Esophagus squamous epithelium (tissue), 5 donors: ENCODE results near the gene SRF. TPM values are rescaled to one million over a fixed set of nuclear protein-coding genes. Genes with fewer than 3 reads are reported as not detected.

Experiments
- DNase-seq: peaks from one replicate; lab custom pipeline; 2025; lab: John Stamatoyannopoulos, UW
- H3K27ac ChIP-seq, 4 donors: fragments of 200-600 bp; sonication (generic); one replicate each; pipeline ENCODE4 v1.5.1; 2016 to 2019; ENCODE audit warnings: mild to moderate bottlenecking in 1 of 4
- H3K27me3 ChIP-seq, 4 donors: fragments of 200-600 bp; sonication (generic); 1 replicate in 3 of 4; 2 replicates in 1 of 4; pipeline versions ENCODE4 v1.5.1 to v1.6.0; 2017 to 2021; ENCODE audit warnings: antibody characterized with exemption in 1 of 4
- H3K36me3 ChIP-seq, 3 donors: fragments of 200-600 bp; sonication (generic); one replicate each; pipeline ENCODE4 v1.5.1; 2016 to 2019
- H3K4me1 ChIP-seq, 3 donors: fragments of 200-600 bp; sonication (generic); one replicate each; pipeline ENCODE4 v1.5.1; 2017 to 2019
- H3K4me3 ChIP-seq, 4 donors: fragments of 200-600 bp; sonication (generic); 1 replicate in 3 of 4; 2 replicates in 1 of 4; pipeline ENCODE4 v1.5.1; 2016 to 2019; ENCODE audit warnings: mild to moderate bottlenecking in 2 of 4, moderate library complexity in 1 of 4
- H3K9me3 ChIP-seq, 3 donors: fragments of 200-600 bp; sonication (generic); one replicate each; pipeline ENCODE4 v1.5.1; 2016 to 2019
- POLR2A ChIP-seq, 4 donors: fragments of 450-650 bp; IDR thresholded peaks; one replicate each; pipeline ENCODE4 v1.6.1; 2017; ENCODE audit warnings: antibody characterized with exemption in 4 of 4, mild to moderate bottlenecking in 4 of 4, moderate library complexity in 3 of 4
- WGBS, 2 donors: methylation state at CpG; one replicate each; pipeline ENCODE4 v1.1.5; 2018; 5-methylcytosine and 5-hydroxymethylcytosine counted together
- intact Hi-C: fragments of 100-400 bp; cut with DNase I; formaldehyde crosslinking; loops from one replicate; pipeline ENCODE4 v1.15.0; 2022
- total RNA-seq, 4 donors: library from RNA; depleted of rRNA; stranded (reverse); fragments of >200 nt; gene quantifications; one replicate each; pipeline ENCODE4 v1.1.0, GENCODE V29; 2016
- TF ChIP-seq, protein P1 (sequence below), 6 experiments: fragments of 450-650 bp in 4 of 6; fragments of 200-600 bp in 2 of 6; sonication (generic) in 2 of 6; IDR thresholded peaks; one replicate each; pipeline ENCODE4 v1.5.1; 2016 to 2019; ENCODE audit warnings: antibody characterized with exemption in 6 of 6, mild to moderate bottlenecking in 4 of 6, moderate library complexity in 4 of 6
- donor health status: DM: yes; HTN: yes; CAD: no.

The SRF gene
- total RNA-seq, 4 donors from 2014 or later: 22.0 to 38.9 (median 35.3) TPM

DNA sequence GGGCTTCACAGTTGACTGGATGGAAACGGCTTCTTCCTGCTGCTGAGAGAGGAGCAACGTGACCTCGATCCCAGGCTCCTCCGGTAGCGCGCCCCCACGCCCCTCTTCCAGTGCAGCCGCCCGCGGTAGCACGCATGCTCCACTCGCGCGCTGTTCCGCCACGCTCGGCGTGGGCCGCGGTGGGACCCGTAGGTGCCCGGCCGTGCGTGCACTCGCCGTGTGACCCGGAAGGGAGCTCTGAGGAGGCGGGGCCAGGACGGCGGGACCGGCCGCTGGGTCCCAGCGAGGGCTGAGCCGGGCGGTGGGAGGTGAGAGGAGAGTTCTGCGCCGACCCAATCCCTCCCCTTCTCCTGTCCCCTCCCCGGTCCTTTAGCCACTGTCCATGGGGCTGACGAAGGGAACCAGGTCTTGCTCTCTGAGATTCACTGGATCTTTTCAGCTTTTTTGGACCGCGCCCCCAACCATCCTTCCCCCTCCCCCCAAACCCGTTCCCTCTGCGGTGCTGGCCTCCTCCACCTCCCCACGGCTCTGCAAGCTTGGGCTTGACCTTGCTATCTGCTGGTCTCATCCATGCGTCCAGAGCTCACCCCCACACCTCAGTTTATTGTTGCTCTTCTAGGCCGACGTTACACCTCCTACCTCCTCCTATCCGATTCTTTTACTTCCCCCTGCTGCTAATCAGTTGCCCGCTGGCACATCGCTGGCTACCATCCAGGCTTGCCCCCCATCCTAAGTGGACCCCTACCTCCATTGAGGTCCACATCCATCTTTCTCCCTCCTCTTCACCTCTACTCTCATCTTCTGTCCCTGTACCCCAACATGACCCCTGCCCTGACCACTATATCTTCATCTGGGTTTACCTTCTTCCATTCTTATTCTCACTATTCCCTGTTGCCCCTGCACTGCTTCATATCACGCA lies 11.1 kb downstream of the SRF start, which contains the start of gene CUL9:
CUL9 (plus strand) TSS at position 255 of the 919 bp plus-strand sequence. CDS start 2,115 bp downstream, outside the sequence.
- peaks cover 5 to 59% (median 35%) of the 10 kb centered on the region in 3 donors for H3K4me1 ChIP-seq
- peak within 1 kb of the TSS; percentile 72 to 92 (median 88) for H3K27ac ChIP-seq
- no peaks in the 10 kb centered on the region for H3K9me3 ChIP-seq
- peak; percentile 34 for DNase-seq
- H3K4me3 ChIP-seq: peak within 1 kb of the TSS; percentile 53 to 87 (median 80)
- peak in 3 of 4 donors; percentile 44 to 81 (median 61) for TF ChIP-seq POLR2A (IDR thresholded peaks at IDR 0.05)
- TF ChIP-seq, protein P1, sequence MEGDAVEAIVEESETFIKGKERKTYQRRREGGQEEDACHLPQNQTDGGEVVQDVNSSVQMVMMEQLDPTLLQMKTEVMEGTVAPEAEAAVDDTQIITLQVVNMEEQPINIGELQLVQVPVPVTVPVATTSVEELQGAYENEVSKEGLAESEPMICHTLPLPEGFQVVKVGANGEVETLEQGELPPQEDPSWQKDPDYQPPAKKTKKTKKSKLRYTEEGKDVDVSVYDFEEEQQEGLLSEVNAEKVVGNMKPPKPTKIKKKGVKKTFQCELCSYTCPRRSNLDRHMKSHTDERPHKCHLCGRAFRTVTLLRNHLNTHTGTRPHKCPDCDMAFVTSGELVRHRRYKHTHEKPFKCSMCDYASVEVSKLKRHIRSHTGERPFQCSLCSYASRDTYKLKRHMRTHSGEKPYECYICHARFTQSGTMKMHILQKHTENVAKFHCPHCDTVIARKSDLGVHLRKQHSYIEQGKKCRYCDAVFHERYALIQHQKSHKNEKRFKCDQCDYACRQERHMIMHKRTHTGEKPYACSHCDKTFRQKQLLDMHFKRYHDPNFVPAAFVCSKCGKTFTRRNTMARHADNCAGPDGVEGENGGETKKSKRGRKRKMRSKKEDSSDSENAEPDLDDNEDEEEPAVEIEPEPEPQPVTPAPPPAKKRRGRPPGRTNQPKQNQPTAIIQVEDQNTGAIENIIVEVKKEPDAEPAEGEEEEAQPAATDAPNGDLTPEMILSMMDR (IDR thresholded peaks at IDR 0.05): peak in 1 of 6 experiments; percentile 37
- intact Hi-C loops: no loop called here
- H3K36me3 ChIP-seq: peaks cover 8 to 67% (median 20%) of the 10 kb centered on the region in 3 donors
- no peaks in the 10 kb centered on the region for H3K27me3 ChIP-seq
- WGBS, 2 donors: 2 to 3% methylated on average over 17 to 18 of the region's 51 CpGs

DNA sequence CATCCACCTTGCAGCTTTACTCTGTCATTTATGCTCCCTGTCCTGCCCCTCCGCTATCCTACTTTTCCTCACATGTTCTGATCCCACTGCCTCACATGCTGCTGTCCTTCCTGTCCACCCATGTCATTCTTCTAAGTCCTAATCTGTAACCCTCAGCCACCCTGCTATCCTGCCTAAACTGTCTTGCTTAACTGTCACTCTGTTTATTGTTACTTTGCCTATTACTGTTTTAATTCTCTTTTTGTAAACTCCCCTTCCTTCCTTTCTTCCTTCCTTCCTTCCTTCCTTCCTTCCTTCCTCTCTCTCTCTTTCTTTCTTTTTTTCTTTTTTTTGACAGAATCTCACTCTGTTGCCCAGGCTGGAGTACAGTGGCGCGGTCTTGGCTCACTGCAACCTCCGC lies 12.4 kb downstream of the SRF start:
- 98 to 99% methylated on average over 4 of the region's 4 CpGs for WGBS, 2 donors
- Histone ChIP-seq H3K4me1 (peaks cover 7 to 71% (median 37%) of the 10 kb centered on the region in 3 donors), H3K4me3 (no peak overlapping the region), H3K9me3 (no peaks in the 10 kb centered on the region), H3K27ac (no peak overlapping the region), H3K27me3 (no peaks in the 10 kb centered on the region), H3K36me3 (peaks cover 8 to 67% (median 19%) of the 10 kb centered on the region in 3 donors)
- intact Hi-C loops: no loop called here
- TF ChIP-seq, protein P1 (IDR thresholded peaks at IDR 0.05): no peak
- no peak for TF ChIP-seq POLR2A (IDR thresholded peaks at IDR 0.05)
- DNase-seq: no peak

DNA sequence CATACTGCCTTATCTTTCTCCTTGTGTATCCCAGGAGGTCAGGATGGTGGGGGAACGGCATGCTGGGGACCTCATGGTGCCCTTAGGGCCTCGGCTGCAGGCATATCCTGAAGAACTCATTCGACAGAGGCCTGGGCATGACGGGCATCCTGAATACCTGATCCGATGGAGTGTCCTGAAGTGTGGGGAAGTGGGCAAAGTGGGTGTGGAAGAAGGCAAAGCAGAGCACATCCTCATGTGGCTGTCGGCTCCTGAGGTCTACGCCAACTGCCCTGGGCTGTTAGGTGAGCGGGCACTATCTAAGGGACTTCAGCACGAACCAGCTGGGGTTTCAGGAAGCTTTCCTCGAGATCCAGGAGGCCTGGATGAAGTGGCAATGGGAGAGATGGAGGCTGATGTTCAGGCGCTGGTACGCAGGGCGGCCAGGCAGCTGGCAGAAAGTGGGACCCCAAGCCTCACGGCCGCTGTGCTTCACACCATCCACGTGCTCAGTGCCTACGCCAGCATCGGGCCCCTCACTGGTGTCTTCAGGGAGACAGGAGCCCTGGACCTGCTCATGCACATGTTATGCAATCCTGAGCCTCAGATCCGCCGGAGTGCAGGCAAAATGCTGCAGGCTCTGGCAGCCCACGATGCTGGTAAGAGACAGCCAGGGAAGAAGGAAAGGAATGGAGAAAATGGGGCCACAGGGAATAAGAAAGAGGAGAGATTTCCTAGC lies 13.4 kb downstream of the SRF start:
- WGBS, 2 donors: 62 to 82% methylated on average over 10 to 18 of the region's 21 CpGs
- Histone ChIP-seq H3K27ac (no peak overlapping the region), H3K4me1 (peaks cover 7 to 71% (median 37%) of the 10 kb centered on the region in 3 donors), H3K4me3 (no peak overlapping the region), H3K27me3 (no peaks in the 10 kb centered on the region), H3K9me3 (no peaks in the 10 kb centered on the region), H3K36me3 (peaks cover 2 to 67% (median 14%) of the 10 kb centered on the region in 3 donors)
- no peak for DNase-seq
- intact Hi-C loops: no loop called here
- TF ChIP-seq, protein P1 (IDR thresholded peaks at IDR 0.05): no peak
- no peak for TF ChIP-seq POLR2A (IDR thresholded peaks at IDR 0.05)

DNA sequence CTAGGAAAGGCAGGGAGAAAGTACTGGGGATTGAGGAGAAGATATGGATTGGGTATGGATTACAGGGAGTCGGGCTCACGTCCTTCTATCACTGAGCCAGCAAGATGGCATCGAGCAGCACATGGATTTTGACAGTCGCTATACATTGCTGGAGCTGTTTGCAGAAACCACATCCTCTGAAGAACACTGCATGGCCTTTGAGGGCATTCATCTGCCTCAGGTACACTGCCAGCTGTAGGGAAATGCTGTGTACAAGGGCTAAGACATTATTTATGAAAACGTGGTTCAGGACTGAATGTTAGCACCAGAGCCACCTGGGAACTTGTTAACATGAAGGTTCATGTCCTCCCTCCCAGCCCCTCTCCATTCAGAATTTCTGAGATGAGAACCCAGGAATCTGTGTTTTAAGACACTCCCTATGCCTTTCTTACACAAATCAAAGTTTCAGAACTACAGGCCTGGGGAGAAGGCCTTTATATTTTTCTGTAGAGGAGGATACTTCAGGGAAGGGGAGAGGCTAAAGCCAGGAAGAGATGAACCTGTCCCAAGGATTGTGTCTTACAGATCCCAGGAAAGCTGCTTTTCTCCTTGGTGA lies 14.4 kb downstream of the SRF start:
- Histone ChIP-seq H3K36me3 (peaks cover 0 to 67% (median 12%) of the 10 kb centered on the region in 3 donors), H3K9me3 (no peaks in the 10 kb centered on the region), H3K27me3 (no peaks in the 10 kb centered on the region), H3K27ac (no peak overlapping the region), H3K4me1 (peaks cover 7 to 71% (median 37%) of the 10 kb centered on the region in 3 donors), H3K4me3 (no peak overlapping the region)
- TF ChIP-seq POLR2A (IDR thresholded peaks at IDR 0.05): no peak
- TF ChIP-seq, protein P1 (IDR thresholded peaks at IDR 0.05): no peak
- intact Hi-C loops: no loop called here
- 68 to 70% methylated on average over 5 of the region's 5 CpGs for whole genome bisulfite sequencing, 2 donors
- DNase-seq: no peak
